GM10248 (cell line): ENCODE results near the gene TMBIM1.

Source experiments
- CTCF ChIA-PET: fragments of 300-600 bp; sonication (Branson Sonifier 250); formaldehyde crosslinking; extraction: SDS; loops from one replicate; lab custom pipeline; 2021; ENCODE audit warnings: antibody characterized with exemption; lab: Yijun Ruan, JAX
- POLR2A ChIA-PET: fragments of 350-650 bp; sonication (Branson Sonifier 250); formaldehyde crosslinking; extraction: SDS; loops from one replicate; lab custom pipeline; 2020; ENCODE audit warnings: antibody characterized with exemption; lab: Yijun Ruan, JAX
- DNase-seq: peaks from one replicate; pipeline ENCODE4 v3.0.0; 2012; ENCODE audit errors: extremely low spot score
- TF ChIP-seq, protein P1 (sequence below): IDR thresholded peaks from 2 replicates; pipeline ENCODE4 v1.5.1; 2012; ENCODE audit warnings: mild to moderate bottlenecking, low read depth; ENCODE audit errors: extremely low read depth, missing control alignments, control extremely low read depth

TMBIM1 gene

DNA sequence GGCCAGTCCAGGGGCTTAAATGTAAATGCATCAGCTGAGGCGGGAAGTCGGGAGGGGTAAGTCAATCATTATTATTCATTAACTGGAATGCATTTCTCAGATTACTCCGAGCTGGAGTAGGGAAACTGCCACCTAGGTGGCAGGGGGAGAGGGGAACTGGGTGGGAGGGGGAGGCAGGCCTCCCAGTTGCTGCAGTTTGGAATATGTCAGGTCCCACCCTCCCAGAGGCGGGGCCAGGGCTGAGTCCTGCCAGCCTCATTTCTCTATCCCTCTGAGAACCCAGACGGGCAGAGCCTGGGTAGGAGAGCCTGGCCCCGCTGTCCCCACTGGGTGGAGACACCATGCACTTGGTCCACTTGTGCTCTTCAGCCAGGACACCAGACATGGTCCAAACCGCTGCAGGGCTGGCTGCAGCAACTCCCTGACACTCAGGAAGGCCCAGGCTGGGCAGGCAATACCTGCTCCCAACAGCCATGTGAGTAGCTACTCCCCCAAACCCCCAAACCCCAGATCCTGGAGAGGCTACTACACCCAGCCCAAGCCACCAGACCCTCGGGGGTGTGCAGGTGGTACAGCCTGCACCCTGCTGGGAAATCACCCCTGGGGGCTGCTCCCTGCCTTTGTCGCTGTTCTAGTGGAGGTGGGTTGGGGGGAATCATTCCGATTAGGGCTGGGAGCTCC, 31.4 kb downstream of the TMBIM1 start, which contains the start of gene GPBAR1:
Gene GPBAR1, plus strand, starts transcription at position 274 of the 681 bp plus-strand sequence. CDS start 1,710 bp downstream, outside the sequence.
- ChIA-PET CTCF (interaction anchor here (1.0 to 4.2 kb wide), 4 partner anchors 10 to 14 kb away, joined by 3 to 21 read pairs (median 7); partner anchors contain the start of genes AAMP and PNKD), POLR2A (interaction anchor here (0.6 kb wide), 1 partner anchor 39 kb away, joined by 4 read pairs; no protein-coding TSS in a partner anchor)
- no peak for DNase-seq
- TF ChIP-seq, protein P1, sequence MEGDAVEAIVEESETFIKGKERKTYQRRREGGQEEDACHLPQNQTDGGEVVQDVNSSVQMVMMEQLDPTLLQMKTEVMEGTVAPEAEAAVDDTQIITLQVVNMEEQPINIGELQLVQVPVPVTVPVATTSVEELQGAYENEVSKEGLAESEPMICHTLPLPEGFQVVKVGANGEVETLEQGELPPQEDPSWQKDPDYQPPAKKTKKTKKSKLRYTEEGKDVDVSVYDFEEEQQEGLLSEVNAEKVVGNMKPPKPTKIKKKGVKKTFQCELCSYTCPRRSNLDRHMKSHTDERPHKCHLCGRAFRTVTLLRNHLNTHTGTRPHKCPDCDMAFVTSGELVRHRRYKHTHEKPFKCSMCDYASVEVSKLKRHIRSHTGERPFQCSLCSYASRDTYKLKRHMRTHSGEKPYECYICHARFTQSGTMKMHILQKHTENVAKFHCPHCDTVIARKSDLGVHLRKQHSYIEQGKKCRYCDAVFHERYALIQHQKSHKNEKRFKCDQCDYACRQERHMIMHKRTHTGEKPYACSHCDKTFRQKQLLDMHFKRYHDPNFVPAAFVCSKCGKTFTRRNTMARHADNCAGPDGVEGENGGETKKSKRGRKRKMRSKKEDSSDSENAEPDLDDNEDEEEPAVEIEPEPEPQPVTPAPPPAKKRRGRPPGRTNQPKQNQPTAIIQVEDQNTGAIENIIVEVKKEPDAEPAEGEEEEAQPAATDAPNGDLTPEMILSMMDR, result no peak

DNA sequence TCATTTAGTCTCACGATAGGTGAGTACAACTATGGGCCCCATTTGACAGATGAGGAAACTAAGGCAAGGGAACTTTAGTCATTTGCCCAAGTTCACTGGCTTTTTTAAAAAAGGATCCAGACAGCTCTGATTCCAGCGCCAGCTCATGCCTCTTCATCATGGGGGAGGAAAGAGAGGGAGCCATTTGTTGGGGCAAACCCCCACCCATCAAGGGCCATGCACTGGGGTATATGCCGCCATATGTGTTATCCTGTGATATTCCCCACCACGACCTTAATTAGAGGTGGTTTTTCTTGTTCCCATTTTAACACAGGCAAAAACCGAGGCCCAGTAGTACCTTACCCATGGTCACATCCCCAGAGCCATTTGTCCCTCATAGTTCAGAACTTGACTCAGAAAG, 32.1 kb downstream of the TMBIM1 start:
- TF ChIP-seq, protein P1, result no peak
- ChIA-PET POLR2A (interaction anchor here (0.6 kb wide), 1 partner anchor 40 kb away, joined by 4 read pairs; no protein-coding TSS in a partner anchor), CTCF (interaction anchor here (1.5 to 4.2 kb wide), 3 partner anchors 7 to 16 kb away, joined by 4 to 21 read pairs (median 5); no protein-coding TSS in a partner anchor)
- DNase-seq, result no peak

DNA sequence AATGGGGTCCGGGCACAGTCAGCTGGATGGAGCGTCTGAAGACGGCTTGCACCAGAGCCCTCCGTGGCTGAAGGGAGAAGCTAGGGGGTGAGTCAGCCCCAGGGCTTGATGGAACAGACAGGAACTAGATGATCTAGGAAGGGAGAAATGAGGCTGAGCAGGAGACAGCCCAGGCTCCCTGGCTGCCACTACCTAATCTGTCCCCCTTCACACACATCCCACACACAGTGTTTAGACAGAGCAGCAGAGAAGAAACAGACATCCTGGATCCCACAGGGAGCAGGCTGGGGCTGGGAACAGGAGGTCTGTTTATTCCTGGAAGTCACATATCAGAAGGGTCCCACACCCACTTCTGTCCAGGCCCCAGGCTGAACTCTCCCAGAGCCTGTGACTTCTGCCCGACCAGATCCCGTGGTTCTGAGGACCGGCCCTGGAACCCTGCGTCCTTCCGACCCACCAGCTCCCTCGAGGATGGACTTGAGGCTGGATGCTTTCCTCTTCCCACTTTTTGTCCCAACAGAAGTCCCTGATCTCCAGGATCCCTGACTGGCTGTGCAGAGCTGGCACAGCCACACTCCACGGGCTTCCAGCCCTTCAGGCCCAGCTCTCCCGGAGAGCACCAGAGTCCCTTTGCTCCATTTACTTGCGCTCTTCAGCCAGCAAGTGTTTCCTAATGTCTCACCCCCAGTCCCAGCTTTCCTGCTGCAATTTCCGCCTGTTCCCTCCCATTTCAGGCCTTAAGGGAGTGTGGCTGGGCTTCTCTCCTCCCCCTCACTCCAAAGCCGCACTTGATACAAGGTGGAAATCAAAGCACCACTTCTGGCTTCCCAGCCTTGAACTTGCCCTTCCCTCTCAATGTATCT, 33.0 kb downstream of the TMBIM1 start:
- TF ChIP-seq, protein P1, result no peak
- POLR2A ChIA-PET, result interaction anchor here (1.8 kb wide), 1 partner anchor 11 kb away, joined by 5 read pairs; the partner anchor contains the start of genes AAMP and PNKD
- no peak for DNase-seq
- CTCF ChIA-PET, result interaction anchor here (1.2 to 8.3 kb wide), 6 partner anchors 8 to 88 kb away, joined by 4 to 57 read pairs (median 4); partner anchors contain the start of genes AAMP and PNKD

DNA sequence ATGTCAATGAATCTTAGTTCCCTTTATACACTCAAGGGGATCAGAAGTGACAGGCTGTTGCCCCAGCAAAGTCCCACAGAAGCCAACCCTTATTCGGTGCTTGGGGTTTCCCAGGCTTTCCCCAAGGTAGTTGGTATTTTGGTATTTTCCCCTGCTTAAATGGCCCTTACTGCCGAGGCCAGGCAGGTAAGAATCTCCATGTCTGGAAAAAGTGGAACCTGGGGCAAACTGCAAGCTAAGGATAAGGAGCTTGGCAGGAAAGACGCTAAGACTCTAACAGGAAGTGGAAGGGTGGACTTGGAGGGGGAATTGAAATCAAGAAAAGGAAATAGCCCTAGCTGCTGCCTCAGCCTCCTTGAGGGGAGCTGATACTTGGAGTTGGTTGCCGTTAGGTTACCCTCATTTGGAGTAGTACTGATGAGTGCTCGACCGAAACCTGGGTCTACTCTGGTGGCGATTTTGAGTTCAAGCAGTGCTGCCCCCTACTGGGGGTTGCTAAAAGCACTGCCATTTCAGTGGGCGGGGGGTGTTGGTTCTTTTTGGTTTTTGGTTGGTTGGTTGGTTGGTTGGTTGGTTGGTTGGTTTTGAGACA, 34.8 kb downstream of the TMBIM1 start:
- TF ChIP-seq, protein P1, result peak; percentile 63
- CTCF ChIA-PET, result interaction anchor here (0.7 to 8.3 kb wide), 20 partner anchors 9 to 111 kb away, joined by 3 to 57 read pairs (median 6); partner anchors contain the start of genes AAMP, CXCR1 and PNKD
- POLR2A ChIA-PET, result interaction anchor here (1.8 kb wide), 1 partner anchor 13 kb away, joined by 5 read pairs; the partner anchor contains the start of genes AAMP and PNKD
- peak; percentile 71 for DNase-seq

DNA sequence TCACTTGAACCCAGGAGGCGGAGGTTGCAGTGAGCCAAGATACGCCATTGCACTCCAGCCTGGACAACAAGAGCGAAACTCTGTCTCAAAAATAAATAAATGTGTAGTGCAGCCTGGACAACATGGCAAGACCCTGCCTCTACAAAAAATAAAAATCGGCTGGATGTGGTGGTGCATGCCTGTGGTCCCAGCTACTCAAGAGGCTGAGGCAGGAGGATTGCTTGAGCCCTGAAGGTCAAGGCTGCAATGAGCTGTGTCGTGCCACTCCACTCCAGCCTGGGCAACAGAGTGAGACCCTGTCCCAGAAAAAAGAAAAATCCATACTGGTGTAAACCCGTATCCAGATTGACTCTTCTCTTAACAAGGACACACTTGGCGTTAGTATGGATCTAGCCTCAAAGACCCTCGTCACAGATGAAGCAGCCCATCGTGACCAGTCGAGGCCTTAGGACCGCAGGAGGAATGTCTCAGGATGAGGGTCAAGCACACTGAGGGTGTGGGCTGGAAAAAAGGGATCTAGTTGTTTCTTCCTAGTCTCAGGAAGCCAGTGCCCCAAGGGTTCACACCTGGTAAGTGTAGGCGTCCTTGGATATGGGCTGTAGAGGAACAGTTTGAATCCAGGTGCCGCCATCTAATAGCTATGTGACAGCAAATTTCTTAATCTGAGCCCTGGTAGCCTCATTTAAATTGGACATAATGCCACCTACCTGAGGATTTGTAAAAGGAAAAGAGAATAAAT, 35.5 kb downstream of the TMBIM1 start:
- ChIA-PET POLR2A (interaction anchor here (1.8 kb wide), 1 partner anchor 13 kb away, joined by 5 read pairs; the partner anchor contains the start of genes AAMP and PNKD), CTCF (interaction anchor here (0.7 to 8.3 kb wide), 22 partner anchors 9 to 110 kb away, joined by 3 to 57 read pairs (median 6); partner anchors contain the start of genes AAMP, CXCR1 and PNKD)
- TF ChIP-seq, protein P1, result no peak
- DNase-seq, result no peak
